Stromal cell of bone marrow (primary cell): Measurements from ENCODE around the gene GRIN2C.

Source experiments
- DNase-seq: peaks from one replicate; pipeline ENCODE4 v3.0.0-alpha.2; 2012; ENCODE audit warnings: low read depth

Gene GRIN2C

DNA sequence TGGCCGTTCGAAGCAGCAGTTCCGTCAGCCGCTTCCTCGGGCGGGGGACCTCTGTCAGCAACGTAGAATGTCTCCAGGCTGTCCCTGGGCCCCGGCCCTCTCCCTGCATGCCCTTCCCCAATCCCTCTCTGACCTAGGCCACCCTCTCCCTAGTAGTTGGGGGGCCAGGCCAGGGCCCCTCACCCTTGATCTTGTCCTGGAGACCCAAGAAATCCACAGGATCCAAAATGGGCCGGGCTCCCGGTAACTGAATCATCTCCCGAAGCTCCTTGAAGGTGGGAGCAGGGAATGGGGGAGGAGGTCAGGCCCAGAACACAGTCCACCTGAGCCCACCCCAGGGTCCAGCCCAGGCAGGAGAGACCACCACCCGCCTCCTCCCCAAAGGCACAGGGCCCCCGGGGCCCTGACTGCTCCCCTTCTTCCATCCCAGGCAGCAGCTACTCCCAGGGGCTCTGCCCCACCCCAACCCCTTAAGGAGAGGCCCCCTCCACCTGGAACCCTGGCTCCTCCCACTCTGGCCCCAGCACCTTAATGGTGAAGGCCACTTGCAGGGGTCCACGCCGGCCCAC is 4.7 kb upstream of the GRIN2C start:
- no peak for DNase-seq

DNA sequence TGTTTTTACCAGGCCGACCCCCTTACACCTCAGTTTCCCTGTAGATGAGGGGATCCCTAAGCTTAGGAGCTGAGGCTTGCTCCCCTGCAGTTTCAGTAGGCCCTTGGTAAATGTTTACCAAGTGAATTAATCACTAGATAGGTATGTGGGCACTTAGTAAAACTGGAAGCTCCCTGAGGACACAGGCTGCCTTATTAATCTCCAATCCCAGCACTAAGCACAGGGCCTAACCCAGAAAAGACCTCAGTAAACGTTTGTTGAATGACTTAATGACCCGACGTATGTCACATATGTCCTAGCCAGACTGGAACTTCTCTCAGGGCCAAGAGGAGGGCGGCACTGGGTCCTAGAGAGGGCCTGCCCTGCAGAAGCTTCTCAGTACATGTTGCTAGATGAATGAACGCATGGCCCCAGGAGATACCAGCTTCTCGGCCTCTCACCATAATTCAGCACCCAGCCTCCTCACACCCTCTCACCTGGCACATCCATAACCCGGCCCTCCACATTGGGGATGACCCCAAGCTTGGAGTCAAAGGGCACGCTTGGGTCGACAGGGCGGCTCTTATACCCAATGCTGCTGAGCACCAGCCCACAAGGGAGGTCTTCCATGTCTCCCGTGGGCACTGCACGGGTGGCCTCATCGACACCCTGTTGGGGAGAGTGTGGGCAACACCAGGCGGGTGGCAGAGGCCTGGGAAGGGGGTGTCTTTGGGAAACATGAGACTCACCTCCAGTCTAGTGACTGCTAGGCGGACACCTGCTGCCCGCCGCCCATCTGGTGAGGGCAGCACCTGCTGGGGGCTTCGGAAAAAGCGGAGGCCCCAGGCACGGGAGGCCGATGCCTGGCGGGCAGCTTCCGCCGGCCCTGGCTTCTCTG is 4.0 kb upstream of the GRIN2C start:
- DNase-seq: no peak

DNA sequence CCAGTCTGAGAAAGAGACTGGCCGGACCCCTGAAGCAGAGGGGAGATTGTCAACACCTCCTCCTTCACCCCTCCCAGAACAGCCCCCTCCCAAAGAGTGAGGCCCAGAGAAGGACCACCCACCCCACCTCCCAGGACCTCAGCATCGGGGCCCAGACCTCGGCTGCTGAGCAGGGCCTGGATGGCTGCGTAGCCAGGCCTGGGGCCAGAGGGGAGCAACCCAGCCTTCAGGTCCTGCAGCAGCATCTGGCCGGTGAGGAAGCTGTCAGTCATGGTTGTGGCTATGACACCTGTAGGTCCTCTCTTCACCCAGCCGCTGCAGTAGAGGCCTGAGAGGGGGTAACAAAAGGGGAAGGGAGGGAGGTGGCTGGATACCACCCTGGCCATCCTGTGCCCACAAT is 3.2 kb upstream of the GRIN2C start:
- no peak for DNase-seq

DNA sequence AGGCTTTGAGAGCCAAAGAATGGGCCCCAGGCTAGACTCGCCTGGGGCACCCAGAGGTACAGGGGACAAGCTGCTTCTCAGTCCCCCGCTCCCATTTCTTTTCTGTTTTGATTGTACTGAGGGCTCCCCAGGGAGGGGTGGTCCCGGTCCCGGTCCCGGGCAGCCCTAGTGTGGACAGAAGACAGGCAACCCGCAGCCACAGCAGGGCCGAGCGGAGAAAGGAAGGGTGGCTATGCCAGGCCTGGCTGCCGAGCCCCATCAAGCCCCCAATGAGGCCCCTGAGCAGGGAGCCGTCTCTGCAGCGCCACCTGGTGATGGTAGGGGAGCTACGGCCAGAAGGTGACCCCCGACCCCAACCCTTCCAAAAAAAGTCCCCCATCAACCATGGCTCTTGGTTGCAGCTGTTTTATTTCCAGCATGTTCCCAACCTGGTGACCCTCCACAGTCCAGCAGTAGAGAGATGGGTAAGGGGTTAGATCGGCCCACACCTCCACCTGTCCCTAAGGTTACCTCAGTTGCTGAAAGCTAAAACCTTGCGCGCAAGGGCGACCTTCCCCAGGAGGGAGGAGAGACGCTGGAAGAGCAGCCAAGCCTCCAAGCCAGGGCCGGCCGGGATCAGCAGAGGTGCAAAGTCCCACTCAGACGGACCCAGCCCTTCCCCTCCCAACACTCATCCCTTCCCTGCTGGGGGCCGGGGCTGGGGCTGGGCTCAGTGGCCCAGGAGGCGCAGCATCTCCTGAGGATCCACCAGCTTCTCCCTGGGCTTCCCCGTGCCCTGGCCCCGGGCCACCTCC is 2.6 kb upstream of the GRIN2C start:
- no peak for DNase-seq

DNA sequence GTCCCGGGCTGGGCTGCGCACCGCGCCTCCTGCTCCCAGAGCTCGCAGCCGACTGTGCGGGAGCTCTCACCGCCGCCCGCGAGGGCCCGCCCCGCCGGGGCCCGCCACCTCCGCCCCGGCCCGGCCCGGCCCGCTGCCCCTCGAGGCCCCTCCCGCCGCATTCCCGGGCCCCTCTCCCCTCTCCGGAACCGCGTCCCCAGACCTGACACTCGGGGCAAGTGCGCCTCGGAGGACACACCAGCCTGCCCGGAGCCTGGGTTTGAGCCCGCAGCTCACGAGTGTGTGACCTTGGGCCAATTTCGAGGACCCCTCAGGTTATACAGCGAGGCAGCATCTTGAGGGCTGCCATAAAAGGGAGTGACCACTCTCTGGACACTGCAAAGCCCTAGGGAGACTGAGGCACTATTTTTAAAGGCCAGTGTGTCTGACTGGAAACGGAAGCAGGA is 2.0 kb upstream of the GRIN2C start:
- DNase-seq: no peak

DNA sequence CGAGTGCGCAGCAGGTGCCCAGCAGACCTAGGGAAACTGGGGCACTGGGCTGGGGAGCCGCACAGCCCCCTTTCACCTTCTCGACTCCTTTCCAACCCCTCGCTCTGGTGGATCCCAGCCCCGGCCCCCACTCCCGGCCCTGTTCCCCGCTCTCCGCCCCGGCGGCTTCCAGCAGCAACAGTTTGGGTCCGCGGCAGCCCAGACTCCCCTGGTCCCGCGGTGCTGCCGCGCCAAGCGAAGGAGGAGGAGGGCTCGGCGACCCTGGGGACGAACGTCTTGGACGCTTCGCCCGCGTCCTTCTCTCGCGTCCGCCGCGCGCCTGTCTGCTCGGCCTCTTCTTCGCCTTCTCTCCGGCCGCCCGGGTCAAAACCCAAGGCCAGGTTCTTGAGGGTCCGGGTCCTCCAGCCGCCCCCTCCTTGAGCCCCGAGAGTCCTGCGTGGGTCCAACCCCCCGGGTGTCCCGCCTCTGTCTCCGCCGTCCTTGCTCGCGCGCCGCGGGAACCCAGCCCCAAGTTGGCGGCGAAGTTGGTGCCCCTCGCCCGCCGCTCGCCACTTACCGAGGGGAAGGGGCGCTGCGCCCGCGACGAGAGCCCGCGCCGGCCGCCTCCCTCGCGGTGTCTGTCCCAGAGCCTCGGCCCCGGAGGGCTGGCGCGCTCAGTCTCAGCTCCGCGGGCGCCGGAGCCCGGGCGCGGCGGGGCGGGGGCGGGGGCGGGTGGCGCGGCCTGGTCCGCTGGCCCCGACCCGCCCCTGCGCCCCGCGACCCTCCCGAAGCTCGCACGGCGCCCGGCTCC is 1.4 kb upstream of the GRIN2C start:
- no peak for DNase-seq

DNA sequence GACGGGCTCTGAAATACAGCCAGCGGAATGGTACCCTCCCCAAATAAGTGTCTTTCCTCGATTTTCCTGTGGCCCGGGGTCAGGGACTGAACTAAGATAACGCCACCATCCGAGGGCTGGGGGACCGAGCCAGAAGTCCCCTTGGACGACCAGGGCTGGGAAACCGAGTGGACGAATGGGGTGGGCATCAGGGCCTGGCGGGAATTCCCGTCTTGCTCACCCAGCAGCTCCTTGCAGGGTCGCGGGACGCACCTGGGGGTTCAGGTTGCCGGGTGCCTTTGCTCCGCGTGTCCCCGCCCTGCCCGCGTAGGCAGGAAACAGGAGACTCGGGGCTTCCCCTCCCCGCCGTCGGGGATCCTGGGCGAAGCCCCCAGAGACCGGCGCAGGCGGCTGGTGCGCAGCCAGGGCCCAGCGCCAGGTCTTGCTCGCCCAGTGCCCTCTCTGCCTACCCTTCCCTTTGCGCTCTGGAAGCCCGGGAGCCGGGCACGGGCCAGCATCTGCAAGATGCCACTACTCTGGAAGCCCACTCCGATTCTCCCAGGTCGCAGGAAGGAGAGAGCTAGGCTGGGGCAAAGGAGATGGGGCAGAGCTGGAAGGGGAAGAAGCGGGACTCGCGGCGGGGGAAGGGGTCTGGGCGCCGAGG is 665 bp upstream of the GRIN2C start:
- DNase-seq: no peak

DNA sequence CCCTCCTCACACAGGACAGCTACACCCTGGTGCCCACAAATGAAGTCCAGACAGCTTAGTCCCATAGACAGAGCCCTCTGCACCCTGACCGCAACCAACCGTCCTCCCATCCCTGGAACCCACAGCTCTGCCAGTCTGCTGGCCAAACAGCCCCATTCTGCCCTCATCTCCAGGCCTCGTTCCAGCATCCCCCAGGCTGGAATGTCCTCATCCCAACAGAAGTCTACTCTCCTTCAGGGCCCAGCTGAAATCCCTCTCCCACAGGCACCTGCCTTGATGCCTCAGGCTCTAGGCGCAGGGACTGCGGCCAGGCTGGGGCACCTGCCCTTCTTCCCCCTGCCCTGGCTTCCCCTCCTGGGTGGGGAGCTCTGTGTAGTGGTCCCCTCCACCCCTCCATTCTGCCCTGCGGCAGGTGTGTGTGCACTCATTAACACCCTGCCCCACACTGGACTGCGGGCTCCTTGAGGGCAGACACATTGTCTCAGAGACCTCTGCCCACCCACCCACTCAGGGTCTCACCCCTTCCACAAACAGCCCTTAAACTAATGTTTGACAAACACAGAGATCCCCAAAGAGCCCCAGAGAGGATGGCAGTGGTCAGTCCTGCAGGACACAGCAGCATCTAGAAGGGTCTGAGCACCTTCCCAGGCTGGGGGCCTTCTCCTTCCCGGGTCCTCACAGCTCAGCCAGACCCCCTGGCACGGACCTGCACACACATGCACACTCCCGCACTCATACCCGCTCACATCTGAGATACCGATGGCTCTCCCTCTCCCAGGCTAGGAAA is 820 bp downstream of the GRIN2C start:
- DNase-seq: no peak

DNA sequence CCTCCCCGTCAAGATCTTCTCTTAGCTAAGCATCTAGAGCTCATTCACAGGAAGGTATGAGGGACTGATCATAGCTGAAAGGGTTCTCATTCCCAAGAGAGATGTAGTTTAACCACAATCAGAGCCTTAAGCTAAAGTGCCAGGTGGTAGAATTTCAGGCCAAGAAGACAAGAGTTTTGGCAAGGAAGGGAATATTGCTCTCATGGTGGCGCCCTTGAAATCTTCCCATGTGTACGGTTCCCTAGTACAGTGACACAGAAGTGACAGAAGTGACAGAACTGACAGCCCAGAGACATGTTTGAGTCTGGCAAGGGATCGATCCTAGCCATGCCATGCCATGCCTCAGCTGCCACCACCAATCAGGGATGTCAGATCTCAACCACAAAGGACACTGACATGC is 2.5 kb downstream of the GRIN2C start:
- no peak for DNase-seq

DNA sequence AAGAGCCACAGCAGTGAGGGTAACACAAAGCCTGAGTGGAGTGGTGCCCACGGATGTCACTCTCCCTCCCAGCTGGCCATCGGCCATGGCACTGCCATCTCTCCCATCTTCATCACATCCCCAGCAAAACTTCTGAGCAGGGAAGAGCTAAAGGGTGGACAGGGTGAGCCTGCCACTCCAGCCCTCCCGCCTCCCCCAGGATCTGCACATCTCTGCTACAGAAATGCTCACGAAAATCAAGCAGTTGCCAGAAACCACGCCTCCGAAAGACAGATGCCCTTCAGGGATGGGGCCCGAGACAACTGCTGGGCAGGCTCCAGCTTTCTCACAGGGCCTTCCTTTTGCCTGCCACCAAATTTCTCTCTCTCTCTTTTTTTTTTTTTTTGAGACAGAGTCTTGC is 3.6 kb downstream of the GRIN2C start:
- DNase-seq: no peak

DNA sequence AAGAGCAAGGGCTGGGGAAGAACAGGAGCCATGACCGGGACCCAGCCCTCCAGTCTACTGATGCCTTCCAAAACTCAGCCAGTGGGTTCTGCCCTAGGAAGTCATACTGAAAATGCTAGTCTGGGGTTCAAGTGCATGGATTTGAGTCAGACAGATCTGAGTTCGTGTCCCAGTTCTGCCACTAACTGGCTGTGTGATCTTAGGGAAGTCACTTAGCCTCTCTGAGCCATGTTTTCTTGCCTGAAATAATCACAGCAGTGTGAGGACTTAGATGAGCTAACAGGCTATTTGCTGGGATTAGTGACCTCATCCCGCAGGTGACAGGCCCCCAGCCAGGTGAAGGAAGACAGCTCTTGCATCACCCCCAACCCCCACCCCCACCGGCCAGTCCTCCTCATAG is 4.4 kb downstream of the GRIN2C start:
- no peak for DNase-seq

DNA sequence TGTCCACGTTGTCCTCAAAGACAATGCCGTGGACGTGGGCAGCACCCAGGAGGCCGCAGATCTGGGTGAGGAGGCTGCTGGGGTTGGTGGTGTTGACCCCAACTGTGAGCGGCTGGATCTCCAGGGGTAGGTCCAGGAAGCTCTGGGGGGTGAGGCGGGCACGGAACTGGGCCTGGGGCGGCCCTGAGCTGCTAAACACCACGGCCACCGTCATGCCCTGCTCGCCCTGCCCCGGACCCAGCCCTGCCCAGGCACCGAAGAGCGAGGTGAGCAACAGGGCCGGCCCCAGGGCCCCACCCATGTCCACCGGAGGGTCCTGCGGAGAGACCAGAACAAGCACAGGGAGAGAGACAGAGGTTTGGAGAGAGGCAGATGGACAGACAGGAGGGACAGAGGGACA is 4.9 kb downstream of the GRIN2C start:
- no peak for DNase-seq

DNA sequence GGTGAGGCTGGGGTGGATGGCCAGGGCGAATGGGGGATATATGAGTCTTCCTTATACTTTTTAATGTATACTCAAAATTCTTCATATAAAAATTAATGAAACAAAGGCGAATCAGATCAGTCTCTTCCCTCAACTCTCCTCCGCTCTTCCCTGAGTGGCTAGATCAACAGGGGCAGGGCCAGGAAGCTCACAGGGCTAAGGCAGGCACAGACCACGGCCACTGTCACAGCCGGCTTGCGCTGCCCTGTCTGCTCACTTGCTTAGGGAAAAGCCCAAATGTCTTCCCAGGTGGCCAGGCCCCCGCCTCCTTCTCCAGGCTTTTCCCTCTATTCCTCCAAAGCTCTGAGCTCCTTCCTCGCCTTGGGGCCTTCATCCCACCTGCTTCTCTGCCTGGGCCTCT is 6.0 kb downstream of the GRIN2C start:
- DNase-seq: no peak

DNA sequence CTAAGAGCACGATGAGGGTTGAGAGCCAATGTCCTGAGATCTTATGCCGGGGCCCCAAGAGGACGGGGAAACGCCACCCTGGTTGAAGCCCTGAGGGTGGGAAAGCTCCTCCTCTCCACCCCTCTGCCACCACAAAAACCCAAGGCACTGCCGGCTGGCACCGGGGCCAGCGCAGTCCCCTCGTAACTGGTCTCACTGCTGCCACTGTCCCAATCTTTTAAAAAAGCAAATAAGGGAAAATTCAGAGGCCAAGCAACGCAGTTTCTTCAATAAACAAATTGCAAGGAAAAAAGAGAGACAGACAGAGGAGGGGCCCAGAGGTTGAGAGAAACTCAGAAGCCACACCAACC is 6.7 kb downstream of the GRIN2C start:
- DNase-seq: no peak

DNA sequence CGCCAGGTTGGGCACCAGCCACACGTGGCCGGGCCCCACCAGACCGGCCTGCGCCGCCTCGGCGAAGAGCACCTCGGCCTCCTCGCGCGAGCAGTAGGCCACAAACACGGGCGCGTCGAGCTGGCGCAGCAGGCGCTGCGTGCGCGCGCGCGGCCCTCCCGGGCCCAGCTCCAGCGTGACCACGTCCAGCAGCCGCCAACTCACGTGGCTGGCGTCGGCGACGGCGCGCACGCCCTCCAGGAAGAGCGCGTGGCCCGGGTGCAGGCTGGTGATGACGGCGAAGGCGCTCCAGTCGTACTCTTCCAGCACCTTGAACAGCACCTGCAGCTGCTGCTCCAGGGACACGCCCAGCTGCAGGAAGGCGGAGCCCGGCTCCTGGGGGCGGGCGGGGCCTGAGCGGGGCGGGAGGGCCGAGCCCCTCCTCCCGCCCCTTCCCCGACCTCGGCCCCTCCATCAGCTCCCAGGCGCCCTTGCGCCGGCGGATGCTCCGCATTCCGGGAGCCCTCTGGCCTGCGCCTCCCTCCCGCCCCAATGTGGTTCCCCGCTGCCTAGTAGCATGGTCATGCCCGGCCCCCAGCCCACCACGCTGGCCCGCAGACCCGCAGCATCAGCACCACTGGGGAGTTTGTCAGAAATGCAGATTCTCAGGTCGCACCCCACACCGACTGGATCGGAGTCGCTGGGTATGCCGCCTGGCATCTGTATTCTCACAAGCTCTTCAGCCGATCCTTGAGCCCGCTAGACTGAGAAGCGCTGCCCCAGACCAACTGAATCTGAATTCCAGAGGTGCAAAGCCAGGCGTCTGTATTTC is 7.2 kb downstream of the GRIN2C start:
- DNase-seq: no peak

DNA sequence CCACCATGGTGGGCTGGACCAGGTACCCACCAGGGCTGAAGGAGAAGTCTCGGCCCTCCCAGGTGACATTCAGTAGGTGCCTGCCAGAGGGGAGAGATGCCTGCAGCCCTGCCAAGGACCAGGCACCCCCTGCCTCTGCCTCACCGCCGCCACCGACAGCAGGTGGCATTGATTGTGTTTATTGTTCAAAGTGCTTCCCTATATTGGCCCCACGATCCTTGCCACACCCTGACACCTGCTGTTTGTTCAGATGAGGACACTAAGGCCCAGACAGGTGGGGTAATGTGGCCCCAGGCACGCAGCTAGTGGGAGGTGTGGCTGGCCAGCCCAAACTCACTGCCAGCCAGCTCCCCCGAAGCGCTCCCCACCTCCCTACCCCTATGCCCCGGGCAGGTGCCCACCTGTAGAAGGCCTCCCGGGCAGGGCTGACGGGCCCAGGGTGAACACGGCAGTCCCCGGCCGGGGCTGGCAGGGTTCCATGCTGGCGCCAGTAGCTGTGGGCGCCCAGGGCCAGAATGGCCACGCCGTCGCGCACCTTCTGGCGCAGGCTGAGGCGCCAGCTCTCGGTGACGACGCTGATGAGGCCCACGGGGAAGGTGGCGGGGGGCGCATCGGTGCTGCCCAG is 8.0 kb downstream of the GRIN2C start:
- no peak for DNase-seq

DNA sequence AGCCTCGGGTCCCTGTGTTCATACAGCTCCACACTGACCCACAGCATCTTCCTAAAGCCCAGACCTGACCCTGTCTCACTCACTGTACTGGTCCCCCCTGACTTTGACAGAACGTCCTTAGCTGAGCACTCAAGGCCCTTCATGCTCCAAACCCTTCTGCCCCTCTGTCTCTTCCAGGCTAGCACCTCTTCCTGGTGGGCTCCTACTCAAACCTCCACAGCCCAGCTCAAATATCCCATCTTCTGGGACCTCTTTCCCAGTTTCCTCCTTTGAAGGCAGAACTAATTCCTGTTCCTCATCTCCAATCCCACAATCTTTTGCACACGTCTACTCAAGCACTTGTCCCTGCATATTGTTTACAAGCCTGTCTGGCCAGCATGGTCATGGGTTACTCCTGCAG is 8.8 kb downstream of the GRIN2C start:
- DNase-seq: no peak

DNA sequence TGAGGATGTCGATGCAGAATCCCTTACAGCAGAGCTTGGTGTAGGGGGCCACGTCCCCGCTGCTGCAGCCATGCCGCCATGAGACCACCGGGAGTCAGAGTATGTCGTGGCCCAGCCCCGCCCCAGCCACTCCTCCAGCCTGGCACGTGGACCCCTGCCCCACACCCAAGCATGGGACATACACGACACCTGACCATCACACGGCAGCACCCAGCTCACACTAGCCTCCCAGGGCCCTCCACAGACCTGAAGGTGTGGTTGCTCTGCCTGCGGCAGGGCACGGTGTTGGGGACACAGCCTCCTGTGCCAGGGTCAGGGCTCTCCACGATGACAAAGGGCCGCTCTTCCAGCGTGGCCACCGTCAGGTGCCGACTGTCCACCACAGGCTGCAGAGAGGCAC is 9.4 kb downstream of the GRIN2C start:
- no peak for DNase-seq

DNA sequence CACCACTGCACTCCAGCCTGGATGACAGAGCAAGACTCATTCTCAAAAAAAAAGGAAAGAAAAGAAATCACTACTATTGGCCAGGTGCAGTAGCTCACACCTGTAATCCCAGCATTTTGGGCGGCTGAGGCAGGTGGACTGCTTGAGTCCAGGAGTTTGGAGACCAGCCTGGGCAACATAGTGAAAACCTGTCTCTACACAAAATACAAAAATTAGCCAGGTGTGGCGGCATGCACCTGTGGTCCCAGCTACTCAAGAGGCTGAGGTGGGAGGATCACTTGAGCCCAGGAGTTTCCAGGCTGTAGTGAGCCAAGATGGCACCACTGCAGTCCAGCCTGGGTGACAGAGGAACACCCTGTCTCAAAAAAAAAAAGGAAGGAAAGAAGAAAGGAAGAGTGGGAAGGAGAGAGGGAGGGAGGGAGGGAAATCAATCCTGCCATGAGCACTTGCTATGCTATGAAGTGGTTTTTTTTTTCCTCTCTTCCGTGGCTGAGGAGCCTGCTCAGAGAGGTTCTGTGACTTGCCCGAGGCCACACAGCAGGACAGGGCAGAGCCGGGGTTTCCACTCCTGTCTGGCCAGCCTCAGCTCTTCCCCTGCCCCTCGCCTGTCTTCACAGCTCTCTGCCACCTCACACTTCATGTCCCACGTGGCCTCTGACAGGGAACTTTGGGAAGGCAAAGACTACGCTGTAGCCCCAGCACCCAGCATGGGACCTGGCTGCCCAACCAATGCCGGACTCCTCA is 10.9 kb downstream of the GRIN2C start:
- no peak for DNase-seq
